GM19239 (cell line): ENCODE results near the gene FAN1.

ENCODE experiments used
- DNase-seq: peaks from one replicate; pipeline ENCODE4 v3.0.0; 2011; ENCODE audit warnings: low spot score; ENCODE audit not compliant: insufficient read length
- FAIRE-seq: peaks from 2 replicates; lab custom pipeline; 2011; peaks lifted over from hg19 to GRCh38; lab: Jason Lieb, UNC

FAN1 gene

GRCh38 chr15:30919877-30920550 is 16.3 kb downstream of the FAN1 start:
- DNase-seq, result no peak
- FAIRE-seq, result peak; percentile 56

- FAIRE-seq (no peak), DNase-seq (no peak)
Observed at GRCh38 chr15:30921106-30921505, 17.4 kb downstream of the FAN1 start.

- DNase-seq, result no peak
- no peak for FAIRE-seq
Observed at GRCh38 chr15:30921781-30922479, 18.2 kb downstream of the FAN1 start.

- FAIRE-seq (no peak), DNase-seq (no peak)
Observed at GRCh38 chr15:30922480-30923311, 19.0 kb downstream of the FAN1 start.

DNA sequence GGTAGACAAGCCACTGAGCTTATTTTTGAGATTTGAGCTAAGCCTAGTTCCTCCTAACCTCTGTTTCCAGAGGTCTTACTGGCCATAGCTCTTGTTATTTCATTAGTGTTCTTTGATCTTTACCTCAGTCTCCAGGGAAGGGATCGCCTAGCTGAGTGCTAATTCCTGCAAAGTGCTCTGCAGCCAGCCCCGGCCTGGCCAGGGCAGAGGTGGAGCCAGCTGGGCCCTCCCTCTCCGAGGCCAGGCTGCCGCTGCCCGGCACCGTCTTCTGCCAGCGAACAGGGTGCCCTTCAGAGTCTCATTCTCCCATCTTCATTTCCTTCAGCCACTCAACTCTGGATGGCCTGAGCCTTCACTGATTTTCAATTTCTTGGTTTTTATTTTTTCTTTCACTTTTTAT is 19.7 kb downstream of the FAN1 start:
- no peak for DNase-seq
- FAIRE-seq, result no peak

GRCh38 chr15:30924353-30924752 is 20.6 kb downstream of the FAN1 start:
- FAIRE-seq, result no peak
- DNase-seq, result no peak

GRCh38 chr15:30925686-30926085 is 22.0 kb downstream of the FAN1 start:
- FAIRE-seq (no peak), DNase-seq (no peak)

GRCh38 chr15:30926161-30926560 is 22.4 kb downstream of the FAN1 start:
- DNase-seq (no peak), FAIRE-seq (no peak)

GRCh38 chr15:30927148-30927761 is 23.5 kb downstream of the FAN1 start:
- DNase-seq (no peak), FAIRE-seq (no peak)

- DNase-seq (no peak), FAIRE-seq (no peak)
Observed at GRCh38 chr15:30928076-30928475, 24.4 kb downstream of the FAN1 start.

- FAIRE-seq, result no peak
Observed at GRCh38 chr15:30929064-30929669, 25.5 kb downstream of the FAN1 start.

DNA sequence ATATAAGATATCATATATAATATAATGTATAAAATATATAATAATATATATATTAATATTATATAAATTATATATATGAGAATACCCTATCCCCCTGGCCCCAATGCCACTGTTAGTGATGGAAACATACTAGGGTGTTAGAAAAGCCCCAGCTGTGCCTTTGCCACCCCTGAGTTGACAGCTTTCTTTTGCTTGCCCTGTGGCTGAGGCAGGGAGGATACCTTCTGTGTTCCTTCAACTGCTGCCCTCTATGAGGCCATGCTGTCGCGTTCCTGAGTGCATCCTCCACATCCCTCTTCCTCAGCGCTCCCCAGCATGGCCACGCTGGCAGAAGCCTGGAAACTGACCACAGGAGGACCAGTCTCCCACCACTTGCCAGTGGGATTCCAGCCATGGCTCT is 26.3 kb downstream of the FAN1 start:
- FAIRE-seq (no peak), DNase-seq (no peak)

More at GRCh38 chr15:30929064-30929669, 25.5 kb downstream of the FAN1 start:
- no peak for DNase-seq

DNA sequence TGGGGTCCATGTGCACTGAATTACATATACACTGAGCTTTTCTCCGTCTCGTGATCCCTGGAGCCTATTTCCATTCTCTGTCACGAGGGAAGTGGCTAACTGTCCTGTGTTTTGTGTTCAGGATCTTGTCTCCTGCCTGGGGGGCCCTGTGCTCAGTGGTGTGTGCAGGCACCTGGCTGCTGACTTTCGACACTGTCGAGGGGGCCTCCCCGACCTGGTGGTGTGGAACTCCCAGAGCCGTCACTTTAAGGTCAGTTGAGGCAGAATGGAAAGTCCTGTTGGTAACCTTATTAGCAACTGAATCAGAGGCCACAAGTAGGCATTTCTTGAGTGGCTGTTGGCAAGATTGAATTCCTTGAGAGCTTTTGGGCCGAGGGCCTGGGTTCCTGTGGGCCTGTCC is 26.7 kb downstream of the FAN1 start:
- peak; percentile 8 for FAIRE-seq
- DNase-seq, result no peak

DNA sequence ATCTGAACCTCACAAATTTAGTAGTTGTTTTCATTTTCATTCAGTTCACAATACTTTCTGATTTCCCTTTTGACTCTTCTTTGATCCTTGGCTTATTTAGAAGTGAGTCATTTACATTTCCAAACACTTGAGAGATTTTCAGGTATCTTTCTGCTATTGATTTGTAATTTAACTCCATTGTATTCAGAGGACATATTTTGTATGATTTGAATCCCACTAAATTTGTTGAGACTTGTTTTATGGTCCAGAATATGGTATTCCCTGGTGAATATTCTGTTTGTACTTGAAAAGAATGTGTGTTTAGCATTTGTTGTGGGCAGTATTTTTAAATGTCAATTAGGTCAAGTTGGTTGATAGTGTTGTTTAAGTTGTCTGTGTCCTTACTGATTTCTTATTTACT is 29.6 kb downstream of the FAN1 start:
- FAIRE-seq (peak; percentile 8), DNase-seq (no peak)

GRCh38 chr15:30939161-30939560 is 35.4 kb downstream of the FAN1 start:
- DNase-seq (no peak), FAIRE-seq (no peak)

- DNase-seq, result no peak
- FAIRE-seq, result no peak
Observed at GRCh38 chr15:30940359-30940758, 36.6 kb downstream of the FAN1 start.

DNA sequence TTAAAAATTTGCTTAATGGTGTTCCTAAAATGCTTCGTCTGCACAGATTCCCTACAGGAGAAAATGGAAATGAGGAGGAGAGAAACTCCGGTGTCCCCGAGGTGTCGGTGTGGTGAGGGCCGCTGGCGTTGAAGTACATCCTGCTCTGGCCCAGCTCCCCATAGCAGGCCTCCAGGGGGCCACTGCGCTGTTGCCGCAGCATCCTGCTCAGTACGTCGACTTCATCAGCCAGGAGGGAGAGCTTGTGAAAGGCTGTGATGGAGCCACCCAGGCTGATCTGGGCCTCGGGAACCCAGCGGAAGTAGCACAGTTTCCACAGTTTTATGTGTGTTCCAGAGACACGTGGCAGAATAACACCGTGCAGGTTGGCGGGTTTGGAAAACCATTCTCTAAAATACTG is 37.8 kb downstream of the FAN1 start:
- DNase-seq, result no peak
- FAIRE-seq, result no peak

DNA sequence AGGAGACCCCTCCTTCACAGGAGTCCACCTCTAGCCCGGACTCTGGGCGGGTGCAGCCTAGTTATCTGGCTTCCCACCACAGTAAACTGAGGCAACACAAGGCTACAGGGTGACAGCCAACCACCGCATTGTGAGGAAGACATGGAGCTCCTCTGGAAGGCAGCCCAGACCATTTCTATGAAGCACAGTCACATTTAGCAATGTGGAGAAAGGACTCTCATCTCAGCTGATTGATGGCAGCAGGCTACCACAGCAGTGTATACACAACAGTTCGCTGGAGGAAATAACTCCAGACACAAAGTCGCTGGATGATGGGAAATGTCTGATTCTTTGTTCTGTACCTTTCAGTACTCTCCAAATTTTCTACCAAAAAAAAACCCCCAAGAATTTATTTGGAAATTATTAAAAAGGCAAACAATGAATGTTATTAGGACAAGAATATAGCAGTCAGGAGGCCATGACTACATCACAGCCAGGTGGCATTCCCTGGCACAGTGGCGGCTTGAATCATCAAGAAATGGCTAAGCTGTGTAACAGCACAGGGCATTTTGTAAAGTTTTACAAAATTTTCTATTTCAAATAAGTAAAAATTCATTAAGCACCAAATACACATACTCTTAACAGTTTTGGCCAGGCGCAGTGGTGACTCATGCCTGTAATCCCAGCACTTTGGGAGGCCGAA is 40.1 kb downstream of the FAN1 start:
- no peak for FAIRE-seq
- no peak for DNase-seq

DNA sequence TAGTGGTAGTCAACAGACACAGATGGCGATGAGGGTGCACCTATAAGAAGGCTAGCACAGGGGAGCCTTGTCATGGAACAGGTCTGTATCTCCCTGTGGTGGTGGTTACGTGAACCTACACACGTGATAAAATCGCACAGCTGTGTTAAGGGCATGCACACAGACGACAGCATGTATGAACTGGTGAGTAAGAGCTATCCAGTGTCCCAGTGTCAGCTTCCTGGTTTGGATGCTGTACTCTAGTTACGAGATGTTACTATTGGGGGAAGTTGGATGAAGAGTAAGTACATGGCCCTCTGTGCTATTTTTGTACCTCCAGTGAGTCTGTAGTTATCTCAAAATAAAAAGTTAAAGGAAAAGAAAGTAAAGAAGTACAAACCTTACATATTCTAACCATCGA is 49.5 kb downstream of the FAN1 start:
- DNase-seq, result no peak
- no peak for FAIRE-seq
